K562 (cell line): Measurements from ENCODE around the gene PODXL.

ENCODE experiments used
- CCNT2 ChIP-seq: IDR thresholded peaks from 2 replicates; pipeline ENCODE4 v1.6.1; 2011; ENCODE audit warnings: borderline replicate concordance, low read depth, mild to moderate bottlenecking, moderate library complexity, mixed read lengths, low read length; ENCODE audit not compliant: insufficient read length; ENCODE audit errors: extremely low read depth
- EZH2 ChIP-seq: IDR thresholded peaks from 2 replicates; pipeline ENCODE4 v1.6.1; 2012; ENCODE audit warnings: low read depth, mild to moderate bottlenecking, inconsistent platforms, low read length, borderline replicate concordance
- JUND ChIP-seq, 2 experiments: IDR thresholded peaks; 2 replicates in 1 of 2; 3 replicates in 1 of 2; pipeline ENCODE4 v1.6.1; 2011; ENCODE audit warnings: borderline replicate concordance in 2 of 2, low read depth in 2 of 2, low read length in 2 of 2, improper control_type of control experiment in 1 of 2, missing biosample characterization in 1 of 2, missing genetic modification characterization in 1 of 2, missing genetic modification reagents in 1 of 2
- MAZ ChIP-seq, 2 experiments: fragments of 450-650 bp in 1 of 2; sonication (generic) in 1 of 2; formaldehyde crosslinking; IDR thresholded peaks in 1 of 2; conservative IDR thresholded peaks in 1 of 2; 2 replicates each; pipeline versions ENCODE4 v1.4.0 to v1.5.0; 2020; ENCODE audit warnings: mild to moderate bottlenecking in 1 of 2, missing genetic modification reagents in 1 of 2
- NKRF ChIP-seq: fragments of 450-650 bp; IDR thresholded peaks from 2 replicates; pipeline ENCODE4 v1.6.1; 2016; ENCODE audit warnings: borderline replicate concordance
- POLR2A ChIP-seq: fragments of 450-650 bp; conservative IDR thresholded peaks from 2 replicates; pipeline ENCODE4 v1.6.1; 2016
- TBL1XR1 ChIP-seq, 2 experiments: IDR thresholded peaks; 2 replicates each; pipeline ENCODE4 v1.6.1; 2012; ENCODE audit warnings: improper control_type of control experiment in 2 of 2, low read length in 2 of 2, mild to moderate bottlenecking in 1 of 2
- ZNF121 ChIP-seq: sonication (generic); formaldehyde crosslinking; conservative IDR thresholded peaks from 2 replicates; pipeline ENCODE4 v1.8.0; 2022; ENCODE audit warnings: missing genetic modification reagents
- ZNF586 ChIP-seq: fragments of 450-650 bp; formaldehyde crosslinking; conservative IDR thresholded peaks from 2 replicates; pipeline ENCODE4 v1.4.0; 2020; ENCODE audit warnings: mild to moderate bottlenecking, moderate library complexity
- TF ChIP-seq, protein P1 (sequence below): fragments of 450-650 bp; IDR thresholded peaks from 2 replicates; pipeline ENCODE4 v1.6.1; 2018; ENCODE audit not compliant: partially characterized antibody
- TF ChIP-seq, protein P2 (sequence below): fragments of 250-450 bp; sonication (Bioruptor Pico); IDR thresholded peaks from 2 replicates; pipeline ENCODE4 v1.4.0; 2020; ENCODE audit warnings: mild to moderate bottlenecking, moderate library complexity

DNA sequence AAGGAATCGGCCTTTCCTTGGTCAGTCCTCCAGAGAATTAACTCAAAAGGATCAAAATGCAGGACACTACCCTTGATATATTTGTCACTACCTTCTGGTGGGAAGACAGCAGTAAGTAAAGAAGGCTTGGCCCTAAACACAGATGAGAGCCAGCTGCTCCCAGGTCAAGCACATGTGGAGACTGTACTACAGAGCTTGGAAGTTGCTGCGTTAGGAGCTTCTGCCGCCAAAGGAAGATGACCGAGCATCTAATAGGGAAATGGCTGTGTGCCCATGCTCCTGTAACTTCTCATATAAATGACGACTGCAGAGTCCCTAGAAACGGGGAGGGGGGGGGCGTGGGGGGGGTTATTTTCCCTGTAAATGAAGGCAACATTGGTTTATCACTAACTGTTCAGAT lies 59.0 kb downstream of the PODXL start:
- TF ChIP-seq, protein P1, sequence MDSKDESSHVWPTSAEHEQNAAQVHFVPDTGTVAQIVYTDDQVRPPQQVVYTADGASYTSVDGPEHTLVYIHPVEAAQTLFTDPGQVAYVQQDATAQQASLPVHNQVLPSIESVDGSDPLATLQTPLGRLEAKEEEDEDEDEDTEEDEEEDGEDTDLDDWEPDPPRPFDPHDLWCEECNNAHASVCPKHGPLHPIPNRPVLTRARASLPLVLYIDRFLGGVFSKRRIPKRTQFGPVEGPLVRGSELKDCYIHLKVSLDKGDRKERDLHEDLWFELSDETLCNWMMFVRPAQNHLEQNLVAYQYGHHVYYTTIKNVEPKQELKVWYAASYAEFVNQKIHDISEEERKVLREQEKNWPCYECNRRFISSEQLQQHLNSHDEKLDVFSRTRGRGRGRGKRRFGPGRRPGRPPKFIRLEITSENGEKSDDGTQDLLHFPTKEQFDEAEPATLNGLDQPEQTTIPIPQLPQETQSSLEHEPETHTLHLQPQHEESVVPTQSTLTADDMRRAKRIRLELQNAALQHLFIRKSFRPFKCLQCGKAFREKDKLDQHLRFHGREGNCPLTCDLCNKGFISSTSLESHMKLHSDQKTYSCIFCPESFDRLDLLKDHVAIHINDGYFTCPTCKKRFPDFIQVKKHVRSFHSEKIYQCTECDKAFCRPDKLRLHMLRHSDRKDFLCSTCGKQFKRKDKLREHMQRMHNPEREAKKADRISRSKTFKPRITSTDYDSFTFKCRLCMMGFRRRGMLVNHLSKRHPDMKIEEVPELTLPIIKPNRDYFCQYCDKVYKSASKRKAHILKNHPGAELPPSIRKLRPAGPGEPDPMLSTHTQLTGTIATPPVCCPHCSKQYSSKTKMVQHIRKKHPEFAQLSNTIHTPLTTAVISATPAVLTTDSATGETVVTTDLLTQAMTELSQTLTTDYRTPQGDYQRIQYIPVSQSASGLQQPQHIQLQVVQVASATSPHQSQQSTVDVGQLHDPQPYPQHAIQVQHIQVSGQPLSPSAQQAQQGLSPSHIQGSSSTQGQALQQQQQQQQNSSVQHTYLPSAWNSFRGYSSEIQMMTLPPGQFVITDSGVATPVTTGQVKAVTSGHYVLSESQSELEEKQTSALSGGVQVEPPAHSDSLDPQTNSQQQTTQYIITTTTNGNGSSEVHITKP: no peak
- no peak for TF ChIP-seq NKRF
- TF ChIP-seq, protein P2, sequence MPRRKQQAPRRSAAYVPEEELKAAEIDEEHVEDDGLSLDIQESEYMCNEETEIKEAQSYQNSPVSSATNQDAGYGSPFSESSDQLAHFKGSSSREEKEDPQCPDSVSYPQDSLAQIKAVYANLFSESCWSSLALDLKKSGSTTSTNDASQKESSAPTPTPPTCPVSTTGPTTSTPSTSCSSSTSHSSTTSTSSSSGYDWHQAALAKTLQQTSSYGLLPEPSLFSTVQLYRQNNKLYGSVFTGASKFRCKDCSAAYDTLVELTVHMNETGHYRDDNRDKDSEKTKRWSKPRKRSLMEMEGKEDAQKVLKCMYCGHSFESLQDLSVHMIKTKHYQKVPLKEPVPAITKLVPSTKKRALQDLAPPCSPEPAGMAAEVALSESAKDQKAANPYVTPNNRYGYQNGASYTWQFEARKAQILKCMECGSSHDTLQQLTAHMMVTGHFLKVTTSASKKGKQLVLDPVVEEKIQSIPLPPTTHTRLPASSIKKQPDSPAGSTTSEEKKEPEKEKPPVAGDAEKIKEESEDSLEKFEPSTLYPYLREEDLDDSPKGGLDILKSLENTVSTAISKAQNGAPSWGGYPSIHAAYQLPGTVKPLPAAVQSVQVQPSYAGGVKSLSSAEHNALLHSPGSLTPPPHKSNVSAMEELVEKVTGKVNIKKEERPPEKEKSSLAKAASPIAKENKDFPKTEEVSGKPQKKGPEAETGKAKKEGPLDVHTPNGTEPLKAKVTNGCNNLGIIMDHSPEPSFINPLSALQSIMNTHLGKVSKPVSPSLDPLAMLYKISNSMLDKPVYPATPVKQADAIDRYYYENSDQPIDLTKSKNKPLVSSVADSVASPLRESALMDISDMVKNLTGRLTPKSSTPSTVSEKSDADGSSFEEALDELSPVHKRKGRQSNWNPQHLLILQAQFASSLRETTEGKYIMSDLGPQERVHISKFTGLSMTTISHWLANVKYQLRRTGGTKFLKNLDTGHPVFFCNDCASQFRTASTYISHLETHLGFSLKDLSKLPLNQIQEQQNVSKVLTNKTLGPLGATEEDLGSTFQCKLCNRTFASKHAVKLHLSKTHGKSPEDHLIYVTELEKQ: no peak
- no peak for TF ChIP-seq ZNF121 (CRISPR knock-in tag)
- TF ChIP-seq POLR2A: no peak
- TF ChIP-seq ZNF586 (CRISPR knock-in tag): no peak
- no peak for TF ChIP-seq TBL1XR1 (IDR thresholded peaks at IDR 0.05; ENCODE audit: low read length in 2 of 2)
- no peak for TF ChIP-seq MAZ (CRISPR knock-in tag; conservative IDR thresholded peaks at IDR 0.05 in 1 of 2, IDR thresholded peaks at IDR 0.05 in 1 of 2)
- no peak for TF ChIP-seq JUND (IDR thresholded peaks at IDR 0.05; ENCODE audit: borderline replicate concordance, low read depth, low read length)
- no peak for TF ChIP-seq JUND (tag; IDR thresholded peaks at IDR 0.05; ENCODE audit: borderline replicate concordance, low read depth, low read length)
- no peak for TF ChIP-seq EZH2
- TF ChIP-seq CCNT2: no peak
